NB4 (cell line): ENCODE measurements around the gene QRSL1.

Source experiments
- CTCF ChIP-seq: IDR thresholded peaks from one replicate; pipeline ENCODE4 v1.5.1; 2012; ENCODE audit warnings: low read depth, low read length
- MYC ChIP-seq: IDR thresholded peaks from 2 replicates; pipeline ENCODE4 v1.6.1; 2011; ENCODE audit warnings: low read depth, low read length
- POLR2A ChIP-seq: IDR thresholded peaks from 2 replicates; pipeline ENCODE4 v1.6.1; 2011; ENCODE audit warnings: mild to moderate bottlenecking; ENCODE audit not compliant: insufficient read length; ENCODE audit errors: extremely low read depth
- TF ChIP-seq, protein P1 (sequence below): IDR thresholded peaks from 2 replicates; pipeline ENCODE4 v1.6.1; 2011; ENCODE audit warnings: low read depth, low read length

GRCh38 chr6:106637051-106637716, 7.8 kb downstream of the QRSL1 start:
- TF ChIP-seq CTCF (no peak), POLR2A (no peak), MYC (no peak)
- TF ChIP-seq, protein P1, sequence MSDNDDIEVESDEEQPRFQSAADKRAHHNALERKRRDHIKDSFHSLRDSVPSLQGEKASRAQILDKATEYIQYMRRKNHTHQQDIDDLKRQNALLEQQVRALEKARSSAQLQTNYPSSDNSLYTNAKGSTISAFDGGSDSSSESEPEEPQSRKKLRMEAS: no peak
